ENCODE data around the gene CRYZL1.

DNA sequence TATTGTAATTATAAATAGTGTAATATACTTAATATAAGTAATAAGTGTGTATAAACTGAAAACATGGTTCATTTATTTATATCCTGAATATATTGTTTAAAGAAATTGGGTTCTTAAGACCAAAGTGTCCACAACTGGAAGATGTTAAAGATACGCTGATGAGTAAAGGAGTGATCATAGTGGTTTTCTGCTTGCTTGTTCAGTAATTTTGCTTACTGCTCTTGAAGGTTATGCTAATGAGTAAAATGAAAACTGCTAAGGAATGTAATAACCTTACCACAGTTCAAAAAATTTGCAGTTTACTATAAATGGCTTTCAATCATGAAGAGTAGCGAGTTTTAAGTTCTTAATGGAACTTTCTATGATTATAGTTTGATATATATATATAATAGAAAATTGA lies 75.0 kb downstream of the CRYZL1 start:
- no peak for TF ChIP-seq EZH2 (IDR thresholded peaks at IDR 0.05; ENCODE audit: borderline replicate concordance, insufficient read depth, low read depth, low read length, poor library complexity, severe bottlenecking)
- TF ChIP-seq, protein P1, sequence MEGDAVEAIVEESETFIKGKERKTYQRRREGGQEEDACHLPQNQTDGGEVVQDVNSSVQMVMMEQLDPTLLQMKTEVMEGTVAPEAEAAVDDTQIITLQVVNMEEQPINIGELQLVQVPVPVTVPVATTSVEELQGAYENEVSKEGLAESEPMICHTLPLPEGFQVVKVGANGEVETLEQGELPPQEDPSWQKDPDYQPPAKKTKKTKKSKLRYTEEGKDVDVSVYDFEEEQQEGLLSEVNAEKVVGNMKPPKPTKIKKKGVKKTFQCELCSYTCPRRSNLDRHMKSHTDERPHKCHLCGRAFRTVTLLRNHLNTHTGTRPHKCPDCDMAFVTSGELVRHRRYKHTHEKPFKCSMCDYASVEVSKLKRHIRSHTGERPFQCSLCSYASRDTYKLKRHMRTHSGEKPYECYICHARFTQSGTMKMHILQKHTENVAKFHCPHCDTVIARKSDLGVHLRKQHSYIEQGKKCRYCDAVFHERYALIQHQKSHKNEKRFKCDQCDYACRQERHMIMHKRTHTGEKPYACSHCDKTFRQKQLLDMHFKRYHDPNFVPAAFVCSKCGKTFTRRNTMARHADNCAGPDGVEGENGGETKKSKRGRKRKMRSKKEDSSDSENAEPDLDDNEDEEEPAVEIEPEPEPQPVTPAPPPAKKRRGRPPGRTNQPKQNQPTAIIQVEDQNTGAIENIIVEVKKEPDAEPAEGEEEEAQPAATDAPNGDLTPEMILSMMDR (IDR thresholded peaks at IDR 0.05): no peak

All from B cell (primary cell).